Measurements from ENCODE around the gene GULP1. TPM values are rescaled to one million over a fixed set of nuclear protein-coding genes. Genes with fewer than 3 reads are reported as not detected.
"Not testable (repeated sequence)": the region's sequence is repeated elsewhere in the genome, so short reads cannot be mapped to it uniquely, and the experiment has no call there.

Gene GULP1
- total and polyA plus RNA-seq, 2 experiments from 2014 or later: 28.3 to 41.2 TPM

DNA sequence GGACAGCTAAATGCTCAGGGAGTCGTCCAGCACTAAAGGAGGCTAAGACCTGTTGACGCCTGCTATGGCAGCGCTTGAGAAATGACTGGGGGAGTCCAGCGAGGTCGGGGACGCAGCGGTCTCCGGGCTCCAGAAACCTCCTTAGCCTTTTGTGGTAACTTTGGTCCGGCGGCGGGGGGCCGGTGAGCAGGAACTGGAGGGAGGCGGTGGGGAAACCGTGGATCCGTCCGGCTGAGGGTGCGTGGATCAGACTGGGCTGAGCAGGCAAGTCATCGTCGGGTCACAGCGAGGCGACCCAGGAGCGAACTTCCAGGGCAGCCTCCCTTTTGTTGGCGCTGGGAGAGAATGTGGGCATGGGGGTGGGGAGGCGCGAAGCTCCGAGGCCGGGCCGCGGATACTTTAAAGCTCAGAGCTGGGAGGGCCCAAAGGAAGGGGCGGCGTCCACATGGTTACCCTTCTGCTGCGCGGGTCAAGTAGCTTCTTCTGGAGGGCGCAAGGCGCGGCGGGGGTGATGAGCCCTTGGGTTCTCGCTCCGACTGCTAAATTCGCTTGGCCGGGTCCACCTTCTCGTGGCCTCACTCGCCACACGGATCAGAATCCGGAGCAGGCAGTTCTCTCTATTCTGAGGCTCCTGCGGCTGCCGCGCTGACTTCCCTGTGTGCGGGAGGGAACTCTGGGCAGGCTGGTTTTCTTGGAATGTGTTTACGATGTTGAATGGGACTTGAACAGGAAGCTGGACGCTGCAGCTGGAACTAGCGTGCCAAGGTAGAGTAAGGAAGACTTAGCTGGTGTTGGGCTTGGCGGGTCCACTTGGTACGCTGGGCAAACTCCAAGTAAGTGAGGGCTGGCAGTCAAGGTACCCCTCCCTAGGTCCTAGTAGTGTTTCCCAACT is 920 bp downstream of the GULP1 start:
- H3K4me3 ChIP-seq: peak overlapping the region; percentile 78
- no peaks in the 10 kb centered on the region for H3K27me3 ChIP-seq
- H3K36me3 ChIP-seq: no peaks in the 10 kb centered on the region
- H3K27ac ChIP-seq: peak overlapping the region; percentile 88
- TF ChIP-seq, protein P1, sequence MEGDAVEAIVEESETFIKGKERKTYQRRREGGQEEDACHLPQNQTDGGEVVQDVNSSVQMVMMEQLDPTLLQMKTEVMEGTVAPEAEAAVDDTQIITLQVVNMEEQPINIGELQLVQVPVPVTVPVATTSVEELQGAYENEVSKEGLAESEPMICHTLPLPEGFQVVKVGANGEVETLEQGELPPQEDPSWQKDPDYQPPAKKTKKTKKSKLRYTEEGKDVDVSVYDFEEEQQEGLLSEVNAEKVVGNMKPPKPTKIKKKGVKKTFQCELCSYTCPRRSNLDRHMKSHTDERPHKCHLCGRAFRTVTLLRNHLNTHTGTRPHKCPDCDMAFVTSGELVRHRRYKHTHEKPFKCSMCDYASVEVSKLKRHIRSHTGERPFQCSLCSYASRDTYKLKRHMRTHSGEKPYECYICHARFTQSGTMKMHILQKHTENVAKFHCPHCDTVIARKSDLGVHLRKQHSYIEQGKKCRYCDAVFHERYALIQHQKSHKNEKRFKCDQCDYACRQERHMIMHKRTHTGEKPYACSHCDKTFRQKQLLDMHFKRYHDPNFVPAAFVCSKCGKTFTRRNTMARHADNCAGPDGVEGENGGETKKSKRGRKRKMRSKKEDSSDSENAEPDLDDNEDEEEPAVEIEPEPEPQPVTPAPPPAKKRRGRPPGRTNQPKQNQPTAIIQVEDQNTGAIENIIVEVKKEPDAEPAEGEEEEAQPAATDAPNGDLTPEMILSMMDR (IDR thresholded peaks at IDR 0.05; ENCODE audit: low read depth, low read length): no peak
- no peaks in the 10 kb centered on the region for H3K9me3 ChIP-seq (ENCODE audit: low read depth)
- DNase-seq (ENCODE audit: low read depth in 1 of 2, low spot score in 1 of 2): peak; percentile 81 to 83
- peaks cover 30% of the 10 kb centered on the region for H3K4me1 ChIP-seq (ENCODE audit: low read depth)

DNA sequence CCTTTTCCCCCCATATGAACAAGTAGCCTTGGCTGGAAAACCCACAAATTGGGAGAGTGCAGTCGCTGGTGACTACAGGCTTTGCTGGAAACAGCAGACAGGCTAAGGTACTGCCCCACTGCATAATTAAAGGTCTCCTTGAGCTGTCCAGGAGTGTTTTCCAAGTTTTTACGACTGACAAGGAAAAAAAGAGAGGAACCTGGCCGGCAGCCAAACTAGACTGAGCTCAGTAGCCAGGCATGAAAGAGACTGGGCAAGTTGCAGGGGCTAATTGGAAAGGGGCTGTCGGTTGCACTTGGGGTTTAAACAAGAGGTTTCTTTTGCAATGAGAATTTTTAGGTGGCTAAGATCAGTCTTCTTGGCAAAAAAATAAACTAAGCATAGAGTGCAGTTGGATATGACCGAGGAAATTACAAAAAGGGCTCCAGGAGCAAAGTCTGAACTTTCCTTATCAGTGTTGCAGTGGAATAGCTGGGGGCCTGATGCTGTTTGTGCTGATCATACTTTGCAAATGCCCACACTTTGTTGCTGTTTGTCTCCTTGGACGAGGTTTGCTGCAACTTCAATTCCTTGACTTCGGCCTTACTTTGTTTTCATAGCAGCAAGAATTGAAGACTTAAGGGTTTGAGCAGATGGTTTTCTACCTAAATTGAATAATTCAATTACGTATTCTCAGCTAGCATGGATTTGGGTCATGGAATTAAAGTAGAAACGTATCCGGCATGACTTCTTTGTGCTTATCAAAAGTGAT is 2.1 kb downstream of the GULP1 start:
- Histone ChIP-seq H3K4me3 (peak overlapping the region; percentile 78), H3K27ac (peak overlapping the region; percentile 88), H3K9me3 (ENCODE audit: low read depth) (no peaks in the 10 kb centered on the region), H3K27me3 (no peaks in the 10 kb centered on the region), H3K36me3 (no peaks in the 10 kb centered on the region), H3K4me1 (ENCODE audit: low read depth) (peaks cover 30% of the 10 kb centered on the region)
- TF ChIP-seq, protein P1 (IDR thresholded peaks at IDR 0.05; ENCODE audit: low read depth, low read length): no peak
- peak; percentile 77 to 82 for DNase-seq (ENCODE audit: low read depth in 1 of 2, low spot score in 1 of 2)

DNA sequence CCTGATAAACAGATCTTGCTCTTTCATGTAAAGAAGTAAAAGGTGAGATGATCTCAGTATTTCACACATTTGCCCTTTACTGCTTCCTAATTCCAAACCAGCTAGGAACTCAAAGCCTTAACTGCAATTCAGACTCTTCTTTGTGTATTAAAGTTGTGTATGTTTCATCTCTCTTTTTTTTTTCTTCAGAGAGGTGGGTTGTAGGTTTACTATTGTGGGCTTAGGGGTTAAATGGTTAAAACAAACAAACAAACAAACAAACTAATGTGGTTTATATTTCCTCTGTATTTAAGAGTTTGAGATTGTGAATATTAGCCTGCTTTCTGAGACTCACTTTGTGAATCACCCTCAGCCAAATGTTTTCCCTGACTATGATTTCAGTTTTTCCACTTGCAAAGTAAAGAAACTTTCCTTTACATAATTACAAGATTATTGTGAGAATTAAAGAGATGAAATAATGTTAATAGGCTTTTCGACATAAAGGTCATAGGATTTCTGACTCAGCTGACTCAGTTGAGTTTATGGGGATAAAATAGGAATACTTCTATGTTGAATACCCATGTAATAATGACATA is 2.8 kb downstream of the GULP1 start:
- DNase-seq (ENCODE audit: low read depth in 1 of 2, low spot score in 1 of 2): no peak
- Histone ChIP-seq H3K27me3 (no peaks in the 10 kb centered on the region), H3K4me3 (peak overlapping the region; percentile 78)

GRCh38 chr2:188295067-188295685 is 3.5 kb downstream of the GULP1 start:
- Histone ChIP-seq H3K27me3 (no peaks in the 10 kb centered on the region), H3K27ac (peak overlapping the region; percentile 88), H3K36me3 (no peaks in the 10 kb centered on the region), H3K4me1 (ENCODE audit: low read depth) (peaks cover 30% of the 10 kb centered on the region), H3K4me3 (peak overlapping the region; percentile 78), H3K9me3 (ENCODE audit: low read depth) (no peaks in the 10 kb centered on the region)
- TF ChIP-seq, protein P1 (IDR thresholded peaks at IDR 0.05; ENCODE audit: low read depth, low read length): no peak
- no peak for DNase-seq (ENCODE audit: low read depth in 1 of 2, low spot score in 1 of 2)

More for the DNA sequence above, 2.8 kb downstream of the GULP1 start:
- Histone ChIP-seq H3K4me1 (ENCODE audit: low read depth) (peaks cover 30% of the 10 kb centered on the region), H3K27ac (peak overlapping the region; percentile 88), H3K36me3 (no peaks in the 10 kb centered on the region), H3K9me3 (ENCODE audit: low read depth) (no peaks in the 10 kb centered on the region)
- TF ChIP-seq, protein P1 (IDR thresholded peaks at IDR 0.05; ENCODE audit: low read depth, low read length): no peak

- no peak overlapping the region for H3K27ac ChIP-seq
- no peak overlapping the region for H3K4me3 ChIP-seq
- TF ChIP-seq, protein P1 (IDR thresholded peaks at IDR 0.05; ENCODE audit: low read depth, low read length): no peak
- H3K9me3 ChIP-seq (ENCODE audit: low read depth): no peaks in the 10 kb centered on the region
- peaks cover 20% of the 10 kb centered on the region for H3K4me1 ChIP-seq (ENCODE audit: low read depth)
- no peaks in the 10 kb centered on the region for H3K36me3 ChIP-seq
- H3K27me3 ChIP-seq: no peaks in the 10 kb centered on the region
- DNase-seq (ENCODE audit: low read depth in 1 of 2, low spot score in 1 of 2): no peak
Observed at GRCh38 chr2:188297978-188298377, 6.3 kb downstream of the GULP1 start.

DNA sequence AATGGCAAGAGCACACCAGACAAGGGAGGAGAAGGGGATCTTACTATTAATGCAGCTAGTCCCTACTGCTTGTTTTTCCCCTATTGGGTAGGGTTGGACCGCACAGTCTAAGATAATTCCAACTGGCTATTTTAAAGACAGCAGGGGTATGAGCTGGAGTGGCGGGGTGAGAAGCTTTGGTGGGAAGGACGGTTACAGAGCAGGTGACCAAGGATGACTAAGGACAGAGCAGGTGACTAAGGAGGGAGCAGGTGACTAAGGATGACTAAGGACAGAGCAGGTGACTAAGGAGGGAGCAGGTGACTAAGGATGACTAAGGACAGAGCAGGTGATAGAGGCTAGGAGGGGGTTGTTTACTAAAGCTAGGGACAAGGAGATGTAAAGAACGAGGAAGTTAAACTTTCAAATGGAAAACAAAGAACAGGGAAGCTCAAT is 7.3 kb downstream of the GULP1 start:
- not testable (repeated sequence) for DNase-seq (ENCODE audit: low read depth in 1 of 2, low spot score in 1 of 2); H3K27me3 ChIP-seq; H3K4me3 ChIP-seq; H3K27ac ChIP-seq; H3K9me3 ChIP-seq (ENCODE audit: low read depth); H3K36me3 ChIP-seq
- peaks cover 20% of the 10 kb centered on the region for H3K4me1 ChIP-seq (ENCODE audit: low read depth)

Data from cardiac muscle cell (in vitro differentiated cells and primary cell).